IMR-90 (cell line): Measurements from ENCODE around the gene DYRK2. TPM values are rescaled to one million over a fixed set of nuclear protein-coding genes. Genes with fewer than 3 reads are reported as not detected.

ENCODE experiments used
- ATAC-seq: fragments of 200-7000 bp; cut with Tn5 transposase; 2 replicates; pipeline ENCODE4 v1.9.1; 2020; ENCODE audit warnings: low read depth, mild to moderate bottlenecking, moderate library complexity
- BruUV-seq: library from RNA; stranded (reverse); fragments of 400-500 nt; replicated peaks from 2 replicates; lab custom pipeline; 2021; lab: Mats Ljungman, UMichigan
- CTCF ChIA-PET: fragments of 300-600 bp; formaldehyde crosslinking; extraction: SDS; loops from one replicate; lab custom pipeline; 2021; ENCODE audit warnings: antibody characterized with exemption; lab: Yijun Ruan, JAX
- POLR2A ChIA-PET: fragments of 300-600 bp; sonication (Branson Sonifier 250); formaldehyde crosslinking; loops from one replicate; lab custom pipeline; 2022; ENCODE audit warnings: antibody characterized with exemption; ENCODE audit not compliant: unreplicated experiment; lab: Charles Lee
- DNase-seq: peaks from one replicate; pipeline ENCODE4 v3.0.0; 2013
- H2AFZ ChIP-seq: replicated peaks from 2 replicates; pipeline ENCODE3; 2013; ENCODE audit warnings: low read length, mild to moderate bottlenecking; ENCODE audit not compliant: poor library complexity
- H2AK5ac ChIP-seq: 2 replicates; pipeline ENCODE4 v1.6.1; 2013; ENCODE audit warnings: low read depth, low read length, inconsistent platforms
- H2AK9ac ChIP-seq: replicated peaks from 2 replicates; pipeline ENCODE3; 2013; ENCODE audit warnings: mild to moderate bottlenecking, low read depth, low read length, moderate library complexity; ENCODE audit not compliant: poor library complexity
- H2BK120ac ChIP-seq: 2 replicates; pipeline ENCODE4 v1.6.1; 2013; ENCODE audit warnings: low read depth, low read length, inconsistent platforms
- H2BK15ac ChIP-seq: 3 replicates; pipeline ENCODE4 v1.6.1; 2013; ENCODE audit warnings: low read depth, low read length, inconsistent platforms
- H2BK20ac ChIP-seq: 2 replicates; pipeline ENCODE4 v1.6.1; 2013; ENCODE audit warnings: low read depth, mild to moderate bottlenecking, inconsistent platforms, low read length, moderate library complexity
- H2BK5ac ChIP-seq: 2 replicates; pipeline ENCODE4 v1.6.1; 2013; ENCODE audit warnings: mild to moderate bottlenecking, low read depth, low read length, inconsistent platforms; ENCODE audit not compliant: poor library complexity, severe bottlenecking
- H3K14ac ChIP-seq: replicated peaks from 2 replicates; pipeline ENCODE4 v1.6.1; 2013; ENCODE audit warnings: low read depth, low read length, inconsistent platforms
- H3K18ac ChIP-seq: 2 replicates; pipeline ENCODE4 v1.6.1; 2013; ENCODE audit warnings: low read depth, low read length, control low read depth
- H3K23ac ChIP-seq: 2 replicates; pipeline ENCODE4 v1.6.1; 2013; ENCODE audit warnings: low read depth, low read length, inconsistent platforms
- H3K27ac ChIP-seq: 2 replicates; pipeline ENCODE4 v1.5.1; 2013; ENCODE audit warnings: mild to moderate bottlenecking, control low read depth, low read length; ENCODE audit not compliant: insufficient read depth
- H3K27me3 ChIP-seq: 2 replicates; pipeline ENCODE4 v1.6.1; 2013; ENCODE audit warnings: low read length; ENCODE audit not compliant: control insufficient read depth, insufficient read depth
- H3K36me3 ChIP-seq: 2 replicates; pipeline ENCODE4 v1.6.1; 2013; ENCODE audit warnings: low read length, mixed read lengths; ENCODE audit not compliant: control insufficient read depth, insufficient read depth
- H3K4ac ChIP-seq: 2 replicates; pipeline ENCODE4 v1.6.1; 2013; ENCODE audit warnings: low read depth, low read length, inconsistent platforms
- H3K4me1 ChIP-seq: 2 replicates; pipeline ENCODE4 v1.6.1; 2013; ENCODE audit warnings: low read length, mixed read lengths; ENCODE audit not compliant: control insufficient read depth, insufficient read depth
- H3K4me2 ChIP-seq: 2 replicates; pipeline ENCODE4 v1.6.1; 2013; ENCODE audit warnings: low read depth, mild to moderate bottlenecking, control low read depth, low read length, moderate library complexity
- H3K4me3 ChIP-seq: 2 replicates; pipeline ENCODE4 v1.5.1; 2013; ENCODE audit warnings: low read depth, mild to moderate bottlenecking, control low read depth, low read length, moderate library complexity; ENCODE audit not compliant: insufficient read depth
- H3K56ac ChIP-seq: 2 replicates; pipeline ENCODE4 v1.6.1; 2013; ENCODE audit warnings: low read length, inconsistent platforms; ENCODE audit not compliant: insufficient read depth; ENCODE audit errors: extremely low read depth
- H3K79me1 ChIP-seq, 2 experiments: 2 replicates each; pipeline ENCODE4 v1.6.1; 2013; ENCODE audit warnings: low read length in 2 of 2, inconsistent platforms in 1 of 2, low read depth in 1 of 2
- H3K9ac ChIP-seq: 2 replicates; pipeline ENCODE4 v1.6.1; 2013; ENCODE audit warnings: low read depth, low read length, control low read depth
- H3K9me1 ChIP-seq: 2 replicates; pipeline ENCODE4 v1.6.1; 2013; ENCODE audit warnings: low read length, inconsistent platforms; ENCODE audit not compliant: insufficient read depth
- H3K9me3 ChIP-seq: 2 replicates; pipeline ENCODE4 v1.6.1; 2013; ENCODE audit warnings: low read length; ENCODE audit not compliant: control insufficient read depth, insufficient read depth
- H4K20me1 ChIP-seq: 2 replicates; pipeline ENCODE4 v1.6.1; 2013; ENCODE audit warnings: low read length, inconsistent platforms; ENCODE audit not compliant: insufficient read depth
- H4K5ac ChIP-seq: 2 replicates; pipeline ENCODE4 v1.6.1; 2013; ENCODE audit warnings: mild to moderate bottlenecking, low read depth, low read length, control low read depth
- H4K8ac ChIP-seq, 2 experiments: 2 replicates each; pipeline ENCODE4 v1.6.1; 2013; ENCODE audit warnings: low read depth in 2 of 2, low read length in 2 of 2, control low read depth in 1 of 2, inconsistent platforms in 1 of 2
- H4K91ac ChIP-seq: 2 replicates; pipeline ENCODE4 v1.6.1; 2013; ENCODE audit warnings: low read depth, low read length, inconsistent platforms; ENCODE audit not compliant: insufficient read depth
- BHLHE40 ChIP-seq: fragments of 150-350 bp; IDR thresholded peaks from 2 replicates; pipeline ENCODE4 v1.6.1; 2016; ENCODE audit warnings: mild to moderate bottlenecking, low read depth, low read length
- CEBPB ChIP-seq: IDR thresholded peaks from 2 replicates; pipeline ENCODE4 v1.6.1; 2012; ENCODE audit warnings: low read depth, low read length, improper control_type of control experiment
- CHD1 ChIP-seq: IDR thresholded peaks from 2 replicates; pipeline ENCODE4 v1.6.1; 2012; ENCODE audit warnings: low read depth, low read length, improper control_type of control experiment
- MAFK ChIP-seq: IDR thresholded peaks from 2 replicates; pipeline ENCODE4 v1.6.1; 2012; ENCODE audit warnings: low read depth, low read length, improper control_type of control experiment
- NFE2L2 ChIP-seq: fragments of 150-350 bp; IDR thresholded peaks from 2 replicates; pipeline ENCODE4 v1.6.1; 2016; ENCODE audit warnings: low read depth, mild to moderate bottlenecking, low read length
- RFX5 ChIP-seq: IDR thresholded peaks from 2 replicates; pipeline ENCODE4 v1.8.0; 2012; ENCODE audit warnings: low read depth, mild to moderate bottlenecking, low read length, moderate library complexity
- SMC3 ChIP-seq: fragments of 150-350 bp; IDR thresholded peaks from 2 replicates; pipeline ENCODE4 v1.6.1; 2016; ENCODE audit warnings: low read depth, mild to moderate bottlenecking, antibody characterized with exemption, low read length, moderate library complexity
- USF2 ChIP-seq: fragments of 150-350 bp; IDR thresholded peaks from 2 replicates; pipeline ENCODE4 v1.6.1; 2017; ENCODE audit warnings: mild to moderate bottlenecking, antibody characterized with exemption, low read length, low read depth
- WGBS, 2 experiments: methylation state at CpG; one replicate each; pipeline versions ENCODE4 v1.1.5 to v1.1.7; 2013; ENCODE audit warnings: missing lambda C conversion rate in 2 of 2; ENCODE audit not compliant: insufficient read length in 1 of 2; ENCODE audit errors: extremely low coverage in 2 of 2; 5-methylcytosine and 5-hydroxymethylcytosine counted together
- dilution Hi-C: fragments of 300-500 bp; cut with HindIII; formaldehyde crosslinking; loops from one replicate; pipeline ENCODE4 v1.14.3; 2018; ENCODE audit warnings: low sequenced_read_pairs; ENCODE audit not compliant: unreplicated experiment
- in situ Hi-C: fragments of 300-500 bp; cut with MboI; formaldehyde crosslinking; loops from 3 replicates; pipeline ENCODE4 v1.14.3; 2019; ENCODE audit warnings: low sequenced_read_pairs, inconsistent platforms, mixed read lengths
- intact Hi-C: fragments of 100-400 bp; cut with micrococcal nuclease; formaldehyde crosslinking; loops from 2 replicates; pipeline ENCODE4 v1.10.0; 2022
- polyA plus RNA-seq, 3 experiments: library from polyadenylated mRNA; depleted of rRNA; stranded (reverse); fragments of >200 nt; gene quantifications; 2 replicates each; pipeline ENCODE4 v1.2.3, GENCODE V29; 2012; ENCODE audit warnings: low replicate concordance in 1 of 3
- total RNA-seq: library from RNA; depleted of rRNA; stranded (reverse); fragments of >200 nt; gene quantifications from 2 replicates; pipeline ENCODE4 v1.2.3, GENCODE V29; 2012

Gene DYRK2
- total and polyA plus RNA-seq, 2 of the 4 experiments (the other 2 are of a cell fraction), result 16.3 to 23.1 TPM

- Histone ChIP-seq H3K9ac (no peak overlapping the region), H2BK15ac (no peak overlapping the region), H4K8ac (no peak overlapping the region), H4K91ac (no peak overlapping the region), H2AFZ (no peak overlapping the region), H2AK5ac (no peak overlapping the region), H3K9me3 (no peaks in the 10 kb centered on the region), H3K27ac (no peak overlapping the region), H3K14ac (no peak overlapping the region), H3K4me1 (peaks cover 4% of the 10 kb centered on the region; the same call in 1 of the 2 replicates), H3K36me3 (no peaks in the 10 kb centered on the region), H3K4me3 (no peak overlapping the region), H4K5ac (no peak overlapping the region), H2BK120ac (no peak overlapping the region), H3K9me1 (0 out of 2 replicates have a peak, but pooled peaks cover 3% of the 10 kb centered on the region), H3K27me3 (peaks cover 3% of the 10 kb centered on the region), H3K18ac (no peak overlapping the region), H2BK20ac (no peak overlapping the region), H3K4me2 (no peak overlapping the region), H3K4ac (no peak overlapping the region), H3K56ac (no peak overlapping the region), H3K23ac (no peak overlapping the region), H4K20me1 (peaks cover 14% of the 10 kb centered on the region), H2AK9ac (no peak overlapping the region), H3K79me1 (peaks cover 3 to 19% of the 10 kb centered on the region in 2 experiments; a peak in 3 of 4 replicates), H2BK5ac (no peak overlapping the region)
- in situ Hi-C loops, result no loop called here
- CTCF ChIA-PET, result interaction anchor here (1.5 kb wide), 1 partner anchor 296 kb away, joined by 3 read pairs; no protein-coding TSS in a partner anchor
- WGBS, 2 experiments, result no CpG with 5 or more reads among the region's 4 CpGs
- TF ChIP-seq CHD1 (no peak), CEBPB (no peak), RFX5 (no peak), MAFK (no peak), SMC3 (no peak), NFE2L2 (no peak), BHLHE40 (no peak), USF2 (no peak)
- no TSS peak for BruUV-seq
- POLR2A ChIA-PET, result interaction anchor here (0.6 kb wide), 1 partner anchor 48 kb away, joined by 3 read pairs; no protein-coding TSS in a partner anchor
- no peak for ATAC-seq
- intact Hi-C loops, result loop anchor here (5.0 kb wide), 1 partner anchor 204 kb away; no protein-coding TSS in a partner anchor
- dilution Hi-C loops, result no loop called here
- no peak for DNase-seq
Observed at GRCh38 chr12:67646775-67647174, 1.8 kb upstream of the DYRK2 start.
